NCI-H345 (cell line): ENCODE data around the gene SELENOW.
"Not testable (repeated sequence)": the region's sequence is repeated elsewhere in the genome, so short reads cannot be mapped to it uniquely, and the experiment has no call there.

Source experiments
- DNase-seq: peaks from one replicate; lab custom pipeline; 2025; lab: John Stamatoyannopoulos, UW

SELENOW gene

GRCh38 chr19:47756953-47757608 is 21.4 kb upstream of the SELENOW start:
- DNase-seq, result no peak

DNA sequence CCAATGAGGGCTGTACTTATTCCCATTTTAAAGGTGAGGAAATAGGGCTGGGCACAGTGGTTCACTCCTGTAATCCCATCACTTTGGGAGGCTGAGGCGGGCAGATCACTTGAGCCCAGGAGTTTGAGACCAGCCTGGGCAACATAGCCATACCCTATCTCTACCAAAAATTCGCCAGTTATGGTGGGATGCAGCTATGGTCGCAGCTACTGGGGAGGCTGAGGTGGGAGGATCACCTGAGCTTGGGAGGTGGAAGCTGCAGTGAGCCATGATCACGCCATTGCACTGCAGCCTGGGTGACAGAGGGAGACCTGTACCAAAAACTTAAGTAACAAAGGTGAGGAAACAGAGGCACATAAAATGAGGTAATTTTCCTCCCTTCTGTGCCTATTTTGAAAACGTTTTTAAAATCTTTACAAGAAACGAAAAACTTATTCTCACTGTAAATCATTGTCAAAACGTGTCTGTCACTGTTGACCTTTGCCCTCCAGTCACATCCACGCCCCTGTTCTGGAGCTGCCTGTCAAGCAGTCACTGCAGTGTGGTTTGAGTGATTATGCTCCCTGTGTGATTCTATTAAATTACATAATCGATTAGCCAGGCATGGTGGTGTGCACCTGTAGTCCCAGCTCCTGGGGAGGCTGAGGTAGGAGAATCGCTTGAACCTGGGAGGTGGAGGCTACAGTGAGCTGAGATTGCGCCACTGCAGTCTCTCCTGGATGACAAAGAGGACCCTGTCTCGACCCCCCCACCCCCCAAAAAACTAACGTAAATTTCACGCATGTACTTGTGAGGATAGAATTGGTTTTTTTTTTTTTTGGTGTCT is 20.7 kb upstream of the SELENOW start:
- no peak for DNase-seq

DNA sequence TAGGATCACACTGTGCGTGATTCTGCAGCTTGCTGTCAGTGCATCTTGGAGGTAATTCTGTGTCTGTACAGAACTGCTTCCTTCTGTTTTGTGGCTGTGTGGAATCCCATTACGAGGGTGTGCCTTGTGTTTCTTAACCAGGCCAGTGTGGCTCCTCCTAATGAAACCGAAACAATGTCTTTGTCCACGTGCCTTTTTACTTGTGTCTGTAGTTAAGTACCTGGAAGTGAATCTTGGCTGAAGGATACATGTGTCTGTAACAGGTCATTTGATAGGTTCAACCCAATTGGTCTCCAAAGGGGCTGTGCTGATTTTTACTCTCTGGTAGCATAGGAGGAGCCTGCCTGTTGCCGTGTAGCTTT is 20.1 kb upstream of the SELENOW start:
- DNase-seq, result no peak

GRCh38 chr19:47760632-47760999 is 17.9 kb upstream of the SELENOW start:
- no peak for DNase-seq

GRCh38 chr19:47761566-47761965 is 16.9 kb upstream of the SELENOW start:
- DNase-seq, result no peak

DNA sequence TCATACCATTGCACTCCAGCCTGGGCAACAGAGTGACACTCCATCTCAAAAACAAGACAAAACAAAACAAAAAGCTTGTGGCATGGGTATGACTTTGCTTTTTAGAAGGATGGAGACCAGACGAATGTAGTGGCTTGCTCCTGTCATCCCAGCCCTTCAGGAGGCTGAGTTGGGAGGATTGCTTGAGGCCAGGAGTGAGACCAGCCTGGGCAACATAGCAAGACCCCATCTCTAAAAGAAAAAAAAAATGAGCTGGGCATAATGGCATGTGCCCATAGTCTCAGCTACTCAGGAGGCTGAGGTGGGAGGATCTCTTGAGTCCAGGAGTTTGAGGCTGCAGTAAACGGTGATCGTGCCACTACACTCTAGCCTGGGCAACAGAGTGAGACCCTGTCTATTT is 16.4 kb upstream of the SELENOW start:
- no peak for DNase-seq

GRCh38 chr19:47762615-47763308 is 15.7 kb upstream of the SELENOW start:
- DNase-seq, result no peak

GRCh38 chr19:47764705-47765104 is 13.8 kb upstream of the SELENOW start:
- DNase-seq, result not testable (repeated sequence)

DNA sequence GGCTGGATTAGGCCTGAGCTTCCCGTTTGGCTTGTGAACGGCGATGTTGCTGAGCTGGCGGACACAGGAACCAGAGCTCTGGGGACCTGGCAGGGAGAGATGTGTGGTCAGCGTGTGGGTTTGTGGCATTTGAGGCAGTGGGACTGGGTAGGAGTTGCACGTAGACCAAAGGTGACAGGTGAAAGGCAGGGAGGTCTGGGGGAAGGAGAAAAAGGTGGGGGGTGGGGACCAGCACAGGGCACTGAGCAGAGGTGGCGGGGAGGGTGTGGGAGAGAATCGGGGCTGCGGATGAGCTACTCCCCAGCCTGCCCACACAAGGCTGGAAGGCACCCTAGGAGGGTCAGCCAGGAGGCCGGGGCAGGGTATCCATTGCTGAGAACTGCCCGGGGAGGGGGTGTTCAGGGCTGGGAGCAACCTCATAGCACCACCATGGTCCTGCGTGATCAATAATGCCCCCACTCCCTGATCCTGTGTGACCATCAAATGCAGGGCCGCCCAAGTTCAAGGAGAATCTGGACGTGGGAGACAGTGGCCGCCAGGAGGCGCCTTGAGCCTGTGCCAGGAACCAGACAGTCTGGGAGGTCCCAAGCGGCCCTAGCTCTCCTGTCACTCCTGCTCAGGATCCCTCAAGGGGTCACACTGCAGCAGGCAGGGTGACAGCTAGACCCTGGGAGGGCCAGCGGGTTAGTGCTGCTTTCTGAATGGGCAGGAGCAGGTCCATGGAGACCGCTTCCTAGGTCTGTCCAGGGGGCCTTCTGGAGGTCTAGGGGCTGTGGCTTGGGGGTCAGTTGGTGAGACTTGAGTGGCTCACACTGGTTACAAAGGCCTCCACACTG is 12.8 kb upstream of the SELENOW start:
- peak; percentile 19 for DNase-seq

DNA sequence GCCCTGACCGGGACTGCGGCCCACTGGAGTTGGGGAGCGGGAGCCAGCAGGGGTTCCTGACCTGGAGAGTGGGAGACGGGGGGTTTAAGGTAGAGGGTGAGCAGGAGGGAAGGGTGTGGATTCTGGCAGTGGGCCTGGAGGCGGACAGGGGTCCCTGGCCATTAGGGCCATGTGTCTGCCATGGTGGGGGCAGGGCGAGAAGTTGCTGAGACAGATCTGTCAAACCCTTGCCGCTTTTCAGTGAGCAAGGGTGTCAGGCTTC is 12.2 kb upstream of the SELENOW start:
- no peak for DNase-seq

DNA sequence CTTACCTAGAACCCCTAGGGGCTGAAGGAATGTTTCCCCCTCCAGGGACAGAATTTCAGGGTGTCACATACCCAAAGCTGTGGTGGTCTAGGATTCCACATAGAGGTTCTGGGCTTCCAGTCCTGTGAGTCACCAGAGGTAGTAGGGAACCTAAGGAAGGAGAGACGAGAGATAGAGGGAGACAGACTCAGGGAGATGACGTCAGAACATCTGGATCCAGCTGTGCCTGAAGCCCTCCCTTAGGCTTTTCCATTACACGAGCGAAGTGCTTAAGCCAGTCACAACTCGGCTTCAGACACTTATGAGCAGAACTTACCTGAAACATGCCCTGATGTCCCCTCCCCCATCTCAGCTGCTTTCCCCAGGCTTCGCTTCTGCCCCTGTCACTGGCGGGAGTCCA is 11.8 kb upstream of the SELENOW start:
- no peak for DNase-seq

DNA sequence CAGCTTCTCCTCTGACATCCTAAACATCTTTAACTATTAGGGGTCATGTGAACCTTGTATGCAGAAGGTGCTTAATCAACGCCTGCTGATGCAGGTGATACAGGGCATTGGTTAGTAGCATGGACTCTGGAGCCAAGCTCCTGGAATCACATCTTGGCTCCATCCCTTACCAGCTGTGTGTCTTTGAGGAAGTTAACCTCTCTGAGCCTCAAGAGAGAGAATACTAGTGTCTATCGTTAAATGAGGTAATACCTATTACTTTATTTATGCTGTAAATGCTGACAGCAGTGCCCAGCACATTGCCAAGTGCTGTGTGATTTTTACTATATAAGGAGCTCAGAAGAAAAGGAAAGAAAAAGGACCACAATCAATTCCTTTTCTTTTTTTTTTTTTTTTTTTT is 11.2 kb upstream of the SELENOW start:
- no peak for DNase-seq

GRCh38 chr19:47768604-47769003 is 9.9 kb upstream of the SELENOW start:
- DNase-seq, result no peak

DNA sequence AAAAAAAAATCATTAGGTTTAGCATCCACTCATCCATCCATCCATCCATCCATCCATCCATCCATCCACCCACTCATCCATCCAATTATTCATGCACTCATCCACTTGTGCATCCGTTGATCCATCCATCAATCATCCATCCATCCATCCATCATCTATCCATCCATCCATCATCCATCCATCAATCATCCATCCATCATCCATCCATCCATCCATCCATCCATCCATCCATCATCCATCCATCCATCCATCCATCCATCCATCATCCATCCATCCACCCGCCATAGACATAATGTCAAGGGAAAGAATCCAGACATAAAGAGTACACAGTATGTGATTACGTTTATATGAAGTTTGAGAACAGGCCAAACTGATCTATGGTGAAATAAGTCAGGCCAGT is 9.0 kb upstream of the SELENOW start:
- no peak for DNase-seq

GRCh38 chr19:47771291-47771690 is 7.2 kb upstream of the SELENOW start:
- not testable (repeated sequence) for DNase-seq

- peak; percentile 90 for DNase-seq
Measured at GRCh38 chr19:47776568-47776967, 1.9 kb upstream of the SELENOW start.

- not testable (repeated sequence) for DNase-seq
Measured at GRCh38 chr19:47777245-47778048, 1.1 kb upstream of the SELENOW start.

DNA sequence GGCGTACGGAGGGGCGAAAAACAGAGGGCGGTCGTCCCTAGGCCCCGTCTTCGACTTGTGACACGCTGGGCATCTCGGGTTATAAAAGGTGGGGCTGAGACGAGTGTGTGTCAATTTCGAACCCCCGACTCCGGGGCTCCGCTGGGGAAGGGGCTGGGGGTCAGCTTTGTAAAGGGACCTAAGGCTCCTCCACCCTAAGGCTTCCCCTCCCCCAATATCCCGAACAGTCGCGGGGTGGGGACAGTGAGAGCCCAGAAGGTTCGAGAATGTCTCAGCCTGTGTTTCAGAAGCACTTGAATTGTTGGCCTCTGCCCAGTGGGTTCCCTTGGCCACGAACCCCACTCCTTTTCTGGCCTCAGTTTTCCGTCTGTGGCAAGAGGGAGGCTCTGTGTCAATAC is 450 bp downstream of the SELENOW start:
- no peak for DNase-seq

DNA sequence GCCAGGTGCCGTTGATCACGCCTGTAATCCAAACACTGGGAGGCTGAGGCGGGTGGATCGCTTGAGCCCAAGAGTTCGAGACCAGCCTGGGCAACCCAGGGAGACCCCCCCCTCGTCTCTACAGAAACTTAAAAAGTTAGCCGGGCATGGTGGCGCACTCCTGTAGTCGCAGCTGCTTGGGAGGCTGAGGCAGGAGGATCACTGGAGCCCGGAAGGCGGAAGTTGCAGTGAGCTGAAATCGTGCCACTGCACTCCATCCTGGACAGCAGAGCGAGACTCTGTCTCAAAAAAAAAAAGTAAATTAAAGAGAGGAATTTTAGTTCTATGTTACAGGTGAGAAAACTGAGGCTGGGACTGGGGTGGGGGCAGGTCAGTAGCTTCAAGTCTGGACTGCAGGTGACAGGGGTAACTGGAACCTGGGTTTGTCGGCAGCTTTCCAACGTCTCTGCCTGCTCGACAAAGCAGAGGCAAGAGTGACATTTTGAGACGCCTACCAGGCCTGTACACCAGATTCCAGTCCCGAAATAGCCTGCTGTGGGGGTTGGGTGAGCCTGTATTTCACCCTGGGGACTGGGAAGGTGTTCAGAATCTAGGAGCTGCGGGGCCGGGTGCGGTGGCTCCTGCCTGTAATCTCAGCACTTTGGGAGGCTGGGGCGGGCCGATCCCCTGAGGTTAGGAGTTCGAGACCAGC is 1.2 kb downstream of the SELENOW start:
- no peak for DNase-seq

GRCh38 chr19:47780215-47780551 is 1.7 kb downstream of the SELENOW start:
- no peak for DNase-seq

- no peak for DNase-seq
Measured at GRCh38 chr19:47781590-47782262, 3.2 kb downstream of the SELENOW start.
